GM12873 (cell line): ENCODE results near the gene ZNF532.

ENCODE experiments used
- CTCF ChIP-seq: IDR thresholded peaks from 2 replicates; pipeline ENCODE4 v1.5.1; 2012; ENCODE audit warnings: low read depth, mild to moderate bottlenecking, moderate library complexity, low read length, control low read depth; ENCODE audit not compliant: insufficient read depth; ENCODE audit errors: missing control alignments

ZNF532 gene

GRCh38 chr18:59022167-59022945, 157.7 kb downstream of the ZNF532 start:
- no peak for TF ChIP-seq CTCF

- TF ChIP-seq CTCF = no peak
Observed at GRCh38 chr18:59024829-59025228, 160.2 kb downstream of the ZNF532 start.

- no peak for TF ChIP-seq CTCF
Observed at GRCh38 chr18:59026364-59026763, 161.7 kb downstream of the ZNF532 start.

- no peak for TF ChIP-seq CTCF
Observed at GRCh38 chr18:59026831-59027410, 162.2 kb downstream of the ZNF532 start.

GRCh38 chr18:59029663-59030429, 165.2 kb downstream of the ZNF532 start:
- TF ChIP-seq CTCF = no peak

- TF ChIP-seq CTCF = no peak
Observed at GRCh38 chr18:59032308-59032707, 167.6 kb downstream of the ZNF532 start.

- no peak for TF ChIP-seq CTCF
Observed at GRCh38 chr18:59033359-59033758, 168.7 kb downstream of the ZNF532 start.
